HG03460 (cell line): ENCODE measurements around the gene CUX1.

Experiments
- ATAC-seq: cut with Tn5 transposase; IDR thresholded peaks from one replicate; pipeline ENCODE4 v1.9.1; 2021; ENCODE audit not compliant: unreplicated experiment

The CUX1 gene

GRCh38 chr7:102094316-102094650 is 276.9 kb downstream of the CUX1 start:
- ATAC-seq = no peak

- no peak for ATAC-seq
These were observed 278.0 kb downstream of the CUX1 start for GRCh38 chr7:102095321-102096011.

DNA sequence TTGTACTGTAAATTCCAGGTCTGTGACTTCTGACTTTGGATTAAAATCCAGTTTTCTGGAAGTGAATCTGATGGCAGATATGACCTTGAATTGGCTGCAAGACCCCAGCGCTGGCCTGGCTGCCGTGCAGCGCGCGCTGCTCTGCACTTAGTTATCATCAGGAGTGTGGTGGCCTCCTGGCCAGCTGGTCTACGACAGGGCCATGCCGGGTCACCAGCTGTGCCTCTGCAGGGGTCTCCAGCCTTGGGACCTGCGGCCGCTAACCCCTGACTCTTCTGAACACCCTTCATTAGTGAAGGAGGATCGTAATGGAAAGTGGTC is 278.5 kb downstream of the CUX1 start:
- no peak for ATAC-seq

- no peak for ATAC-seq
These were observed 279.4 kb downstream of the CUX1 start for GRCh38 chr7:102096706-102097427.

DNA sequence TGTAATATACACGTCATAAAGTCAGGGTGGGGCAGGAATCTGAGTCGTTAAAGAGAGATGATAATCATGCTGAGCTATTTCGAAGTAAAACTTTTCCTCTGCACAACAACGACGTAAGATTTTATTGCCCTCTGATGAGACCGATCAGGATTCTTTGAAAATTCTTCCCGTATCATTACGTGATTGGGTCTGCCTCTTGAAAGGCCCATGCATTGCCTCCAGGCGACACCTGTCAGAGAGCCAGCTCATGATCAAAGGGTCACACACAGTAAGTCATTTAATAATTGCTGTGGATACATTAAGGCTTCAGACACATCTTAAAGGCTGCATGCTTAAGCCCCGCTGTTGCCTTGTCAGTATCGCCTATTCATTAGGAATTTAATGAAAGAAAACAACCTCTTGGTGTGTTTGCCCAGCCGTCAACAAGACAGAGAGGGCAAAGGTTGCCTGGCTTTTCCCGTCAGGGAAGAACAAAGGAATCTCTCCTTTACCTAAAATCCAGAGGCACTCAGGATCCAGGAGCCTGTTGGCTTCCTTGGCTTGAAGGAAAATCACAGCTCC is 280.3 kb downstream of the CUX1 start:
- no peak for ATAC-seq

- no peak for ATAC-seq
These were observed 281.6 kb downstream of the CUX1 start for GRCh38 chr7:102098986-102099385.

GRCh38 chr7:102099474-102099873 is 282.0 kb downstream of the CUX1 start:
- ATAC-seq = no peak

GRCh38 chr7:102101111-102101551 is 283.7 kb downstream of the CUX1 start:
- ATAC-seq = no peak

GRCh38 chr7:102101926-102102325 is 284.5 kb downstream of the CUX1 start:
- no peak for ATAC-seq

DNA sequence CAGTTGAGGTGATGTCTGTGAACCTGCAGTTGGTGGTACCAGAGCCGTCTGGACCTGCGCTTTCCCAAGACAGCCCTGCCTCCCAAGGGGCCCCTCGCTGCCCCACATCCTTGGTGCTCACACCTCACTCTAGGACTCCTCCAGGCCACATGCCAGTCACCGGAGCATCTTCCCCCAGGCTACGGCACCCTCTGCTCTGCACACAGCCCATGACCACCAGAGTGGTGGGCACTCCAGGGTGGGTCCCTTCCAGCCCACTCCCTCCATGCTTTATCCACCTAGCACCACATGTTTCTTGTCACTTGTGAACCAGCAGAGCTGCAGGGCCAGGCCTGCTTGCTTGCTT is 285.6 kb downstream of the CUX1 start:
- ATAC-seq = no peak

- no peak for ATAC-seq
These were observed 286.8 kb downstream of the CUX1 start for GRCh38 chr7:102104245-102104644.

DNA sequence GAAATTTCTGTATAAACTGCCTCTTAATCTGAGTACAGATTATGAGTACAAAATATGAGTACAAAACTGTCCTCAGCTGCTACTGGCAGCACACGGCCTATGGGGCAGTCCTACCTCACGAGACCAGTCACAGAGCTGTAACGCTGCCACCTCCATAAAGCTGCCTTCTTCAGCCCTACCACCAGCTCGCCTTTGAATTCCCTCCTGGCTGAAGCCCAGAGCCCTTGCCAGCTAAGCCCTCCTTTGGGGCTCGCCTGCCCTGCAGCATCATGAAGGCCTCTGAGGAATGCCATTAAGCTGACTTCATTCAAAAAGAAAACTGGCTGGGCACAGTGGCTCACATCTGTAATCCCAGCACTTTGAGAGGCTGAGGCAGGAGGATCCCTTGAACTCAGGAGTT is 289.2 kb downstream of the CUX1 start:
- no peak for ATAC-seq

DNA sequence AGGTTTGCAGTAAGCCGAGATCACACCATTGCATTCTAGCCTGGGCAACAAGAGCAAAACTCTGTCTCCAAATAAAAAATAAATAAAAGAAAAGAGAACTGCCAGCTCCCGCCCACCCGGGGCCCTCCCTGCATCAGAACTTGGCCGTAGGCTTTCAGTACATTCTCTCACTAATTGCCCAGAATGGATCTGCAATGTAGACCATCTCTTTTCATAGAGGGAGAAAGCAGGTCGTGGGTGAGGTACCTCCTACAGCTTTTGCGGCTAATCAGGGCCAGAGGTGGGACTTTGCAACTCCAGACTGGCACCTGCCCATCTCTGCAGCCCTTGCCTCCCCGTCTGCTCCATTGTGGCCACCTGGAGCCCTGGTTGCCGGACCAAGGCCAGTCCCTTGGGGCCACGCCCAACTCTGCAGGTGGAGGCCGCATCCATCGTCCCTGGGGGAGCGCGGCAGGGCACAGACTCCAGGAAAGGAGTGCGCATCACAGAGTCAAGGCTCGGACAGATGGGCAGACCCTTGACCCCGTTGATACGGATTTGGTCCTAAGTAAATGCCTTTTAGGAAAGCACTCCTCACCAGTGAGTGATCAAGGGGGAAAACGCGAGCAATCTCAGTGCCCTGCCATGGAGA is 290.2 kb downstream of the CUX1 start:
- no peak for ATAC-seq

DNA sequence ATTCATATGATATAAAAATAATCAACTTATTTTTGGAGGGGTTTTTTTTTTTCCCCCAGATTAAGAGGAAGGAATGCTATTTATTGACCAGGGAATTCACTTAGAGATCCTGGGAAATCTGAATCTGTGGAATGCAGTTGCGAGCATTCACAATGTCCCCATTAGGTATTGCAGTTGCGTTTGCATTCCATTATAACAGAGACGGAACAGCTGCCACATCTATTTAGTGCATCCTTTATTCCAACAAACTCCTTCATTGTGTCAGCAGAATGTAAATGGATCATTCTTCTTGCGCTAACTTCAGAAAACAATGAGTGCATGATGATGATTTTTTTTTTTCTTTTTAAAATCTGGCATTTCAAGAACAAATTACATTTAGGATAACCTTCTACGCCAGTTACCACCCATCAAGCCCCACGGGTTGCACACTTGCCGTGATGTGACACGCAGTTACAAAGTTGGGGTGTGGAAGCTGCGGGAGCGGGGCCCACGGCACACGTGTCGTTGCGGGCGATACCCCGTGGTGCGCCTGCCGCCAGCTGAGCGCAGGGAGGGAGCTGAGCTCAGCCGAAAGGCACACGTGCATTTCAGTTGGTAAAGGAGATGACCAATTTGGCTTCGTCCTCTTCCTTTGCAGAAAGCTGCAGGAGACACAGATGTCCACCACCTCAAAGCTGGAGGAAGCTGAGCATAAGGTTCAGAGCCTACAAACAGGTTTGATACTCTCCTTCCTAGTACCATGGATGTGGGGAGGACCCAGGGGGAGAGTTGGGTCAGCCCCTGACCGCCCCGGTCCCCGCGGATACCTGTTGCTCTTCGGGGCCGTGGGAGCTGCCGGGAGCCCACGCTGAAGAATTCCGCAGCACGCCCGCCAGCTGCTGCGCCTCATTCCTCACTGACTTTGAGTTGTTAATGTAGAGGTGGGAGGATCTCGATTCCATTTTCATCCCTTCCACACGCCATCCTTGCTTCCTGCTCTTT is 293.9 kb downstream of the CUX1 start:
- no peak for ATAC-seq

DNA sequence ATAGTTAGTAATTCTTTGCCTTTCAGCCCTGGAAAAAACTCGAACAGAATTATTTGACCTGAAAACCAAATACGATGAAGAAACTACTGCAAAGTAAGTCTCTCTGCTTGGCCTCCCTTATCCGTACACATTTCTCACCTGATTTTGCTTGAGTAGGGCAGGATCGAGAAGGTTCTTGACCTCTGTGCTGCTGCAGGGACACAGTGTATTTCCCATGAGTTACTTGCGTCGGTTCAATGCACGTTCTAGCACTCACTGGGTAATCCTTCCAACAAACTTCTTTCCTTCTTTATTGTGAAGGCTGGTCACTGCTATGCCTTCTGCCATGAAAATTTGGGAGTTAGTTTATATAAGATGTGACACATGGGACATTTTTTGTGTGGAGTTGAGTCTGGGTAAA is 297.8 kb downstream of the CUX1 start:
- ATAC-seq = no peak

DNA sequence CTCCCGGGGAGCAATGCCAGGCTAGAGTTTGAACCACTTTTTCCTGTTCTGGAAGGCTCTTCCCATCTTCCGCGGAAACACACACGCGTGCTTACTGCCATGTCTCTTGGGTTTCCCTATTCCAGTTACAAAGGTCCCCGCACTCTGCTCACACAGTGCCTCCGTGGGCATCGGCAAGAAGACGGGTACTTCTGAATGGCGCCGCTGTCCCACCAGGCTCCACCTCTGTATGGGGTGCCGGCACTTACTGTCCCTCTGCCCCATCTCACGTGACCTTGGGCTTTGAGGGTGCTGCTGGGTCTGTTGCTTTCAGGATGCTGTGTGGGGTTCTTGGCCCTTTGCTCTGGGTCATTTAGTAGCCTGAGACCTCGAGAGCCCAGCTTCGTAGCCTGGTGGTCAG is 298.5 kb downstream of the CUX1 start:
- ATAC-seq = no peak

- no peak for ATAC-seq
These were observed 300.3 kb downstream of the CUX1 start for GRCh38 chr7:102117743-102118142.

GRCh38 chr7:102119213-102119651 is 301.8 kb downstream of the CUX1 start:
- no peak for ATAC-seq

DNA sequence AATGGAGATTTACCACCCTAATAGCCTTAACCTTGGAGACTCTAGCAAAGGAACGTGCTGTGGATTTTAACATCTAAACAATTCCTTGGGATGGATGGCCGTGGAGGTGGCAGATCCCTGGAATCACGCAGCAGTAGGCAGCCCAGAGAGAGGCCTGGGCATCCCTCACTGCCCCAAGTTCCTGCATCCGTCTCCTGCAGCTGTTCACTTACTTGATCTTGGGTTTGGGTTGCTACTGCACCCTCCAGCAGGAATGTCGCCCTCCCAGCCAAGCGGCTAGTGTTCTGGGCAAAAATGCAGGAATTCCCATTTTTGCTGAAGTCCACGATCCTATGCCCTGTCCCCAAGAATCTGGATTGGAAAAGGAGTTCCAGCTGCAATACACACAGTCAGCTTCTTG is 302.5 kb downstream of the CUX1 start:
- no peak for ATAC-seq

DNA sequence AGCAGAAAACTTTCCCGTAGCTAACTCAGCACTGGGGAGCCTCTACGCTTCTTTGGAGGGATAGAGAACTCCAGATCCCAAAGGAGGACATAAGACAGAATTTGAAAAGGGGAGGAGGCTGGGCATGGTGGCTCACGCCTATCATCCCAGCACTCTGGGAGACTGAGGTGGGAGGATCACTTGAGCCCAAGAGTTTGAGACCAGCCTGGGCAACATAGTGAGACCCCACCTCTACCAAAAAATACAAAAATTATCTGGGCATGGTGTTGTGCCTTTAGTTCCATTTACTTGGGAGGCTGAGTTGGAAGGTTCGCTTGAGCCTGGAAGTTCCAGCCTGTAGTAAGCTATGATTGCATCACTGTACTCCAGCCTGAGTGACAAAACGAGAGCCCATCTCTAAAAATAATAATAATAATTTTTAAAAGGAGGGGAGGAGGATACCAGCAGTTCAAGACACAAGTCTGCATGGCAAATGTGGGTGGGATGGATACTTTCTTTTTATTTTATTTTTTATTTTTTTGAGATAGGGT is 303.3 kb downstream of the CUX1 start:
- no peak for ATAC-seq

DNA sequence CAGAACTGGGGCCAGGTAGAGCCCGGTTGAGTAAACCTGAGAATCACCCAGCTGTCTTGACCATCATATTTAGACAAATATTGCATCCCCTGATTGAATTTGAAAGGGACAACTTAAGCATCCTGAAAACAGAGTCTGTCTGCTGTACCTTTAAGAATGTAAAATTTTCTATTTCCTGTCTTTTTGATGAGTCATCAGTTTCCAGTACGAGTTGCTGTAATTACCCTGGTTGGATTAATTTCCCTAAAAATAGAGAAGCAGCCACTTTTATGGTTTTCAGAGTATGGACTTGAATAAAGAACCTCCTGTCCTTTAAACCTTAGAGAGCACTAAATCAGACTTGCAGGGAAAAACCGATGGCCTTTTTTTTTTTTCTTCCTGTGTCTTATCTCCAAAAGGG is 304.6 kb downstream of the CUX1 start:
- ATAC-seq = no peak
